HG02763 (cell line): Measurements from ENCODE around the gene TIPARP.

ENCODE experiments used
- ATAC-seq: cut with Tn5 transposase; IDR thresholded peaks from one replicate; pipeline ENCODE4 v1.9.1; 2021; ENCODE audit warnings: mild to moderate bottlenecking, moderate library complexity; ENCODE audit not compliant: unreplicated experiment

The TIPARP gene, protein sequence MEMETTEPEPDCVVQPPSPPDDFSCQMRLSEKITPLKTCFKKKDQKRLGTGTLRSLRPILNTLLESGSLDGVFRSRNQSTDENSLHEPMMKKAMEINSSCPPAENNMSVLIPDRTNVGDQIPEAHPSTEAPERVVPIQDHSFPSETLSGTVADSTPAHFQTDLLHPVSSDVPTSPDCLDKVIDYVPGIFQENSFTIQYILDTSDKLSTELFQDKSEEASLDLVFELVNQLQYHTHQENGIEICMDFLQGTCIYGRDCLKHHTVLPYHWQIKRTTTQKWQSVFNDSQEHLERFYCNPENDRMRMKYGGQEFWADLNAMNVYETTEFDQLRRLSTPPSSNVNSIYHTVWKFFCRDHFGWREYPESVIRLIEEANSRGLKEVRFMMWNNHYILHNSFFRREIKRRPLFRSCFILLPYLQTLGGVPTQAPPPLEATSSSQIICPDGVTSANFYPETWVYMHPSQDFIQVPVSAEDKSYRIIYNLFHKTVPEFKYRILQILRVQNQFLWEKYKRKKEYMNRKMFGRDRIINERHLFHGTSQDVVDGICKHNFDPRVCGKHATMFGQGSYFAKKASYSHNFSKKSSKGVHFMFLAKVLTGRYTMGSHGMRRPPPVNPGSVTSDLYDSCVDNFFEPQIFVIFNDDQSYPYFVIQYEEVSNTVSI

GRCh38 chr3:156674046-156674910 is at the start of gene TIPARP:
TSS of gene TIPARP (plus strand) at chr3:156674590. CDS start at chr3:156677698, 3,108 bp downstream.
- peak; percentile 84 for ATAC-seq

- ATAC-seq, result peak; percentile 49
Observed at GRCh38 chr3:156626104-156626503, 48.3 kb upstream of the TIPARP start.

DNA sequence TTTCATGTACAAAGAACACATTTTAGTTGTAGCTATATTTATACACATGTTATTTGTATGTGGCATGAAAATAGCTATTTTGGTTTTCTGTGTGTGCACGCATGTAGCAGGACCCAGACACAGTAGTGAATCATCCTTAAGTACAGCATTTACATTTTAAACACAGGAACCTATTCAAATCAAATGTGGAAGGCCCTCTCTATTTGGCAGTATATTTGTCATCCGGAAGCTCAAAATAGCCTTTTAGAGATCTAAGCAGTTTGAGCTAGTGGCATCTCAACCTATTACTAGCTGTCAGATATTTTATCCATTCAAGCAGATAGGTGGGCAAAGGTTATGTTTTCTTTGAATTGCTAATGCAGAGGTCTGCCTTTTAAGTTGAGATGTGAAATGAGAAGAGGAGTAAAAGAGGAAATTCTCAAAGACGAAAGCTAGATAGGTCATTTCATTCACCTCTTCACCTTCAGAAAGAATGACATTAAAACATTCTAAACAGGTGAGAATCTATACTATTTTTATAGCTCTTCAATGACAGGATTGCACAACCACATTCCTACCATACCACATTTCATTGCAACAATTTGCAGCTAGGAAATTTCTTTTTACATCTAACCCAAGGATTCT is 46.3 kb upstream of the TIPARP start:
- no peak for ATAC-seq

- ATAC-seq, result no peak
Observed at GRCh38 chr3:156628836-156629618, 45.4 kb upstream of the TIPARP start.

- ATAC-seq, result no peak
Observed at GRCh38 chr3:156630081-156630772, 44.2 kb upstream of the TIPARP start.

- no peak for ATAC-seq
Observed at GRCh38 chr3:156630773-156631093, 43.7 kb upstream of the TIPARP start.

- no peak for ATAC-seq
Observed at GRCh38 chr3:156631323-156631722, 43.1 kb upstream of the TIPARP start.

DNA sequence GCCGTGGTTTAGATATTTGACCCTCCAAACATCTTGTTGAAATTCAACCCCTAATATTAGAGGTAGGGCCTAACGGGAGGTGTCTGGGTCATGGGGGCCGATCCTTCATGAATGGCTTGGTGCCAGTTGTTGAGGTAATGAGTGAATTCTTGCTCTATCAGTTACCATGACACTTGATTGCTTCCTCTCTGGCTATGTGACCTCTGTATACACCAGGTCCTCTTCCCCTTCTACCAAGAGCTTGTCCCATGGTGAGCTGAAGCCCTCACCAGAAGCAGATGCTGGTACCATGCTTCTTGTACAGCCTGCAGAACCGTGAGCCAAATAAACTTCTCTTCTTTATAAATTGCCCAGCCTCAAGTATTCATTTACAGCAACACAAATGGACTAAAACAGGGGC is 41.8 kb upstream of the TIPARP start:
- ATAC-seq, result no peak

GRCh38 chr3:156633335-156633734 is 41.1 kb upstream of the TIPARP start:
- no peak for ATAC-seq

GRCh38 chr3:156635034-156635433 is 39.4 kb upstream of the TIPARP start:
- no peak for ATAC-seq

DNA sequence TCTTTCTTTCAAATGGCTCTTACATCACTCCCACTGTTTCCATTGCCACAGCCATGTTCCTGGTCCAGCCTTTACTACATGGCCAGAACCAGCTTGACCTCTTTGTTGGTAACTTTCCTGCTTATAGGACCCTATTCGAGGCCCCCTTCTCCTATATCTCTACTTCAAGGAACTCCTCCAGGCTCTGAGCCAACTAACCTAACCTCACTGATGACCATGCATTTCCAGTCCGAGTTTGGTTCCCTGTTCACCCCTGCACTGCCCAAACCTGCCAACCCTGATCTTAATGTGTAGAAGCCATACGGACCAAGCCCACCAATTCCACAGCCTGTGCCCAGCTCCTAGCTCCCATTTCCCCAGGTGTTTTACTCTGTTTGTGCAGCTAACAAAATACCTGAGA is 38.4 kb upstream of the TIPARP start:
- no peak for ATAC-seq

GRCh38 chr3:156637480-156638022 is 36.8 kb upstream of the TIPARP start:
- ATAC-seq, result no peak

DNA sequence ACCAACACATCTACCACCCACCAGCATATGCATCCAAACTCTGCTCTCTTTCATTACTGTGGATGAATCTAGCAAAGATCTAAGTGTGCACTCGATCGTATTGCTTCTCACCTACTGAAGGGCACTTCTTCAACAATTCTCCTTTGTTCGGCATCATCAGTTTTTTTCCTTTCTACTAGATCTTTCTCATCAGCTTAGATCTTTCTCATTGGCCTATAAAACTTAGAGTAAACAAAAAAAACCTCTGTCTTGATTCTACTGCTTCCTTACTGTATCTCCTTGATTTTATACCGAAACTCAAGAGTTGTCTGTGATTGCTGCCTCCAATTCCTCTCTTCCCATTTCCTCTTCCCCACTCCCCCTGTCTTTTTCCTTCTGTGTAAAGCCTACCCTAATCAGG is 36.1 kb upstream of the TIPARP start:
- no peak for ATAC-seq

- no peak for ATAC-seq
Observed at GRCh38 chr3:156639414-156640023, 34.9 kb upstream of the TIPARP start.

GRCh38 chr3:156641618-156641975 is 32.8 kb upstream of the TIPARP start:
- no peak for ATAC-seq

DNA sequence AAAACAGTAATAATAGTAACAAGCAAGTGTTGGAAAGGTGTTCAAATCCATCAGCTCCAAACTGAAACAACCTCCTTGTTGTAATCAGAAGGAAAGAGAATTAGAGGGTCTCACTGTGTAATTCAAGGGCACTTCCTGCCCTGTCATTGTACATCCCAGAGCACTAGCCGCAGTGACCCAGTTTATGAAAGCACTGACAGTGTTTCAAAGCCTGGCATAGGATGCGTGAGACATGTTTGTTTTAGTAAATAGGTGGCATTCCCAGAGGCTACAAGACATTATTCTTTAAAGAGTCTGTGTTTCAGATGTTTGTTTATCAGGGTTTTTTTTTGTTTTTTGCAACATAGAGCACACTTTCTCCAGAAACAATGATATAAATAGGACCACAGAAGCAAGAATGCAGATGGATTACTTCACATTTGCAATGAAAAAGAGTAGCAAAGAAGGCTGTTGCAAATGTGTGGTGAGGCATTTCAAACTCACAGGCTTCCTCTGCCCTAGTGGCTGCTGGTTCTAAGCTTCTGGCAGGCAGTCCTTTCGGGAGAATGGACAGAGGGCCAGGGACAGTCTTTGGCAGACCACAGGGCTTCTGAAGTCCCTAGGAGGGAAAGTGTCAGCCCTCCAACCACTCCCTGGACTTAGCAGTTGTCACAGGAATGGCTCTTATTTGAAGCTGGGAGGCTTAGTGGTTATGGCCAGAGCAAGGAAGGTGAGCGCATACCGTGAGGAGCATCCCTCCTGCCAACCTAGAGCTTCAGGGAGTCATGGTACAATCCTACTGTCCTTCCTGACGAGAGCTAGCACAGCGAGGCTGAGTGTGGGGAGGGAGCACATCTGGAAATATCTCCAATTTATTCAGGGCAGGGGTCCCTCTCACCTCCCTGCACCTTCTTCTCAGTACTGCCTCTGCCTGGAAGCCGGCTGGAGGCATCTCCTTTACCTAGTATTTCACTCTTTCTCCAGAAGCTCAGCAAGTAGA is 31.4 kb upstream of the TIPARP start:
- no peak for ATAC-seq

- ATAC-seq, result peak; percentile 75
Observed at GRCh38 chr3:156643729-156644389, 30.5 kb upstream of the TIPARP start.
